T-helper 9 cell (primary cell): Measurements from ENCODE around the gene RAPSN.

Experiments used
- DNase-seq: peaks from one replicate; pipeline ENCODE4 v3.0.0-alpha.2; 2020

RAPSN gene

DNA sequence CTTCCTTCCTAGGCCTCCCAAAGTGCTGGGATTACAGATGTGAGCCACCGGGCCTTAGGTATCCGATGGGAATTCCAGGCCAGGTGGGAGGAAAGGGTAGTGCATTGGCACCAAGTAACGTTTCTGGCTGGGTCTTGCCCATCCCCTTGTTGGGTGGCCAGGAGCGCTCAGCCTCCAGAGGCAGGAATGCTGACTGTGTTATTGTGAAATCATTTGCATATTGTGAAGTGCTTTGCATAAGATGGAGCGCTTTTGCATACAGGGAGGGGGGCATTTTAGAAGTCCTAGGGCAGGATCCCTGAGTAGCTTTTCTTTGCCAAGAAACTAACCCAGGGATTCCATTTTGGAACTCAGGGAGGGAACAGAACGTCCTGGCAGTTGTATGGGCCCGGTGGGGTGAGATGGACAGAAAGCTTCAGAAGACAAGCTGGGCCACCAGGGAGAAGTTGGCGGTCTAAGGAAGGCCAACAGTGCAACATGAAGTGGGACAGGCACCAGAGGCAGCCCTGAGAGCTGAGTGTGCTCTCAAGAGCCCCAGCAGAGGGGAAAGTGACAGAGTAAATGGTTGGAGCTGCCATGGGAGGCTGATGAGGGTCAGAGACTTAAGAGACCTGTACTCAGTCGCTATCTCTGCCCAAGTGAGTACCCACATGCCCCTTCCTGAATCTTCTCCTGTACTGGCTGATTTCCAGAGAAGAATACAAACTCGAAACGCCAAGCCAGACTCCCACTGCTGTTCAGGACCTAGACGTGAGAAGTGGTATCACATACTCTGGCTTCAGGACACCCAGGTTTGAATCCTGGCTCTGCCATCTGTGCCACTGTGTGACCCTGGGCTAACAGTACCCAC, 41.8 kb downstream of the RAPSN start:
- no peak for DNase-seq

DNA sequence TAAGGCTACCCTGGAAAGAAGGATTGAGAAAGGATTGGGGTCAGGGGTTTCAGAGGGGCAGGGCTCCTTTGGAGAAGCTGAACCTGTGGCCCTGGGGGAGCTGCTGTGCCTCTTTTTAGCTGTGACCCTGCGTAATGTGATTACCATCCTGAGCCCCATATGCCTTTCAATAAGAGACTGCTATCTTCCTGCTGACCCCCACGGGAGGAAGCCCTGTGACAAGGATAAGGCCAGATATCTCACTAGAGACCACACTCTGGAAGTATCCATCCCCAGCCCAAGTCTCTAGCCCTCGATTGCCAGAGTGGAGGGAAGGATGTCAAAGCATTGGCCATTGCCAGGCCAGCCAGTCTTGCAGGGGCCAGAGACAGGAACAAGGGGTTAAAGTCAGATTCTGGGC, 45.4 kb downstream of the RAPSN start:
- no peak for DNase-seq

DNA sequence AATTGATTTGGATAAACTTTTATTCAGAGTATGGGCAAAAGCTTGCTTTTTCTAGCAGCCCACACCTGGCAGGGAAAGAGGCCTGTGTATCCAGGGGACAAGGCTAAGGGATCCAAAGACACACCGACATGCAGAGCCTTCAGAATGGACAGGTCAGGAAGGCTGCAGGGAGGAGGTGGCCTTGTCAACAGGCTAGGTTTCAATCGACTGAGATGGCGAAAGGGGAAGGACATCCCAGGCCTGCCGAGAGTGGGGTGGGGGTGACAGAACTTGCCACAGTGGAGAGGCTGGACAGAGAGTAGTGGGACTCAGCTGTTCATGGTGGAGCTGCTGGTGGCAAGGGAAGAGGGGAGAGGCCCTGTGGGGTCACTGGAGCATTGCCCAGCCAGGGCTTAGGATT, 45.8 kb downstream of the RAPSN start:
- no peak for DNase-seq

DNA sequence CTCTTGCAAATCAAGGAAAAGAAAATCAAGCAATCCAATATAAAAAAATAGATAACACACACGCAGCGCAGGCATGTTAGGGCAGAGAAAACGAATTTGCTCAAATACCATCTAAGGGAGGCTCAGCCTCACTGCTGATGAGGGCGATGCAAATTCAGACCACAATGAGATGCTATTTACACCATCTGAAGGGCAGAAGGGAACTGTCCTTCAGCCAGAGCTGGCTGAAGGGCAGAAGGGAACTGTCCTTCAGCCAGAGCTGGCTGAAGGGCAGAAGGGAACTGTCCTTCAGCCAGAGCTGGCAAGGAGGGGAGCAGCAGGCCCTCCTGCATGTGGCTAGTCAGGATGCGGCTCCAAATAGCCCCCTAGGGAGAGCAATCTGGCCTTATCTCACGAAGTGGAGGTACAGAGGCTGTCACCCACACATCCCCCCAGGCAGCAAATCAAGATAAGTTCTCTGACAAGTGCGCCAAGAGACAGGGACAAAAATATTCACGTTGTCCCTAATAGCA, 48.1 kb downstream of the RAPSN start:
- DNase-seq, result no peak

DNA sequence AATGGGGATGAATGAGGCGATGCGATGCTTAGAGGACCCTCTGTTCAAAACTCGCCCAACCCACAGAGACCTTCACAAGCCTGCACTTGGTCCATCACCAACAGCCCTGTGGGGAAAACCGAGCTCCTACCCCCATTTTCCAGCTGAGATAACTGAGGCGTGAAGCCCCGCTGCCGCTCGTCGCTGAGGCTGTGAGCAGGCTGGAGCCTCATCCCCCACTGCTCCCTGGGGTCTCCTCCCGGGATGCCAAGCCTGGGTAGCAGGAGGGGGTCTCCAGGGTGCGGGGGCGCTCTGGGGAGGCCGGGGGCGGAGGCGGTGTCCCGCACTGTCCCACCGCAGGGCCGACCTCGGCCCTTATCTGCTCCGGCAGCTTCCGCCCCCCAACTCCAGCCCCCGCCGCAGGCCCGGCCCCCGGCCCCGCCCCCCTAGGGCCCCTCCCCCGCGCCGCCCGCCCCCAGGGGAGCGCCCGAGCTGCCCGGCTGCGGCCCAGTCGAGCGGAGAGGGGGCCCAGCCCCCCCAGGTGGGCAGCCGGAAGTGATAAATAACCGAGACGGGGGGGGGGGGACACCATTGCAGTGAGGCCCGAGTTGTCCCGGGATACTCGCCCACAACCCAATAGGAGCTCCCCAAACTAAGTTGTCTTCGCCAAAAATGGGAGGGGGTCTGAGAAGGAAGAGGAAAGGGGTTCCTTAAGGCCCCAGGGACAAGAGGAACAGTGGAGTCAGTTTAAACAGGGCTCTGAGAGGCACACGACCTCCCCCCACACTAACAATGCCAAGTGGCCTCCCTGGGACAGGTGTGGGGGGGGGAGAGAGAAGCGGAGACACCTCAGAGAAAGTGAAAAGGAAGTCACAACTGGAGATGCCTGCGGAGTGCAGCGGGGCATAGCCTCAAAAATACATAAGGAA, 48.8 kb downstream of the RAPSN start:
- DNase-seq, result peak; percentile 37

DNA sequence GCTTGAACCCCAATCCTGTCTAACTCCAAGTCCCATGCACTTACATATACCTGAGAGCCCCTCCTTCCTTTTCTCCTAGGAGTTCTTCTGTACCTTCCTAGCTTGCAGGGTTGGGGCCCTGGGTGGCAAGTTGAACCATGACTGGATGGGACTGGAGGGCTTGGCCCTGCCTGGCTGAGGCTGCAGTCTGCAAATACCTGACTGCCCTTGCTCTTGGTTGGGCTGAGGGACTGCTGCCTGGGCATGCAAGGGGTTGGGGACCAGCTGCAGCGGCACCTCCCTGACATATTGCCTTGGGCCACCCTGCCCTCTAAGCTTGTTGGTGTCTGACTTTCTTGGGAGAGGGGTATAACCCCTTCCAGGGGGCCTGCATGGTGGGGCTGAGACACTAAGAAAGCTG, 50.4 kb downstream of the RAPSN start:
- no peak for DNase-seq

DNA sequence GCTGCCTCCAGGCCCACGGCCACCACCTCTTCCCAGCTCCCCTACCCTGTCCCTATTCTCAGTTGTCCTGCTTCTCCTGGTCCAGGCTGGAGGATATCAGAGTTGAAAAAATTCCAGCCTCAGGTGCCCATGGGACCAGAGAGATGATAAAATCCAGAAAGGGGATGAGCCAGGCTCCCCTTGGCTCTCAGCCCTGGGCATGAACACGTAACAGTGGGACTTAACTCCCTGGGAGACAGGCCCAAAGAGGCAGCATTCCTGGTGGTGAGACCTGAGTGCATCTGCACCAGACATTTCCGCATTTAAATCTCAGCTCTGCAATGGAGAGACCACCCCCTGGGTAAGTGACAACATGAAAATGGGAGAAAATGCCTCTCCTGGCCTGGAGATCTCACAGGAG, 50.9 kb downstream of the RAPSN start:
- DNase-seq, result no peak

DNA sequence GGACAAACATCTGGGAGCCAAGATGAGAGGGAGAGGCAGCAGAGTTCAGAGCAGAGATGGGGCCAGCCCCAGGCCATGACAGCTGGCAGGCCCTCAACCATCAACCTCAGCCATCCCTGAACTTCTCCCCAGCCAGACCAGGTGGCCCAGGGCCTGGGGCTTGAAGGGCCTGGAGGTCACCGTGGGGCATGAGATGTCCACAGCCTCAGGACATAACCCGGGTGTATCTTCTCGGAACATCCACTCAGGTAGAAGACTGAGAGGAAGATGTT, 53.0 kb downstream of the RAPSN start:
- DNase-seq, result no peak

DNA sequence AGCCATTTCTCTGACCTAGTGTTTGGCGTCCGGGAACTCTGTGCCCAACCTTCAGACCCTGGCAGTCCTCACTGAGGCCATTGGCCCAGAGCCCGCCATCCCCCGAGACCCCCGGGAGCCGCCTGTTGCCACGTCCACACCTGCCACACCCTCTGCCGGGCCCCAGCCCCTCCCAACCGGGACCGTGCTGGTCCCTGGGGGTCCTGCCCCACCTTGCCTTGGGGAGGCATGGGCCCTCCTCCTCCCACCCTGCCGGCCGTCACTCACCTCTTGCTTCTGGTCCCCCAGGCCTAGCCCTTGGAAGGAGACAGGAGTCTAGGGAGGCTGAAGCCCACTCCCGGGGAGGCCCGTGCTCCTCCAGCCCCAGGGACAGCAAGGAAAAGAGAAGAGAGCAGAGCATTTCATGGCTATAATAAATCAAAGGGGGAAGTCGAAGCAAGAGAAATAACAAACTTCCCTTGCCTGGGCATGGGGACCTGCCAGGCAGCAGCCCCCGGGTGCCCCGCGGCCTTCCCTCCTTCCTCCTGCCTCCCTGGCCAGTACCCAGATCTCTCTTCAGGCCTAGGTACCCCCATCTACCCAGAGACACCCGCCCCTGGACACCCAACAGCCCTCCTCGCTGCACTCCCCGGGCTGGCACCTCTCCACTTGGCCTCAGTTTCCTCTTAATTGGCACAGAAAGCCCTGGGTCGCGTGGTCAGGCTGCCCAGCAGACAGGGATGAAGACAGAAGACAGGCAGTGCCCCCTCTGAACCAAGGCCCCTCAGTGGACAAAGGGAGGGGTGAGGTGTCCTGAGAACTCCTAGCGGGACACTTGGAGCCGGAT, 53.5 kb downstream of the RAPSN start:
- no peak for DNase-seq

DNA sequence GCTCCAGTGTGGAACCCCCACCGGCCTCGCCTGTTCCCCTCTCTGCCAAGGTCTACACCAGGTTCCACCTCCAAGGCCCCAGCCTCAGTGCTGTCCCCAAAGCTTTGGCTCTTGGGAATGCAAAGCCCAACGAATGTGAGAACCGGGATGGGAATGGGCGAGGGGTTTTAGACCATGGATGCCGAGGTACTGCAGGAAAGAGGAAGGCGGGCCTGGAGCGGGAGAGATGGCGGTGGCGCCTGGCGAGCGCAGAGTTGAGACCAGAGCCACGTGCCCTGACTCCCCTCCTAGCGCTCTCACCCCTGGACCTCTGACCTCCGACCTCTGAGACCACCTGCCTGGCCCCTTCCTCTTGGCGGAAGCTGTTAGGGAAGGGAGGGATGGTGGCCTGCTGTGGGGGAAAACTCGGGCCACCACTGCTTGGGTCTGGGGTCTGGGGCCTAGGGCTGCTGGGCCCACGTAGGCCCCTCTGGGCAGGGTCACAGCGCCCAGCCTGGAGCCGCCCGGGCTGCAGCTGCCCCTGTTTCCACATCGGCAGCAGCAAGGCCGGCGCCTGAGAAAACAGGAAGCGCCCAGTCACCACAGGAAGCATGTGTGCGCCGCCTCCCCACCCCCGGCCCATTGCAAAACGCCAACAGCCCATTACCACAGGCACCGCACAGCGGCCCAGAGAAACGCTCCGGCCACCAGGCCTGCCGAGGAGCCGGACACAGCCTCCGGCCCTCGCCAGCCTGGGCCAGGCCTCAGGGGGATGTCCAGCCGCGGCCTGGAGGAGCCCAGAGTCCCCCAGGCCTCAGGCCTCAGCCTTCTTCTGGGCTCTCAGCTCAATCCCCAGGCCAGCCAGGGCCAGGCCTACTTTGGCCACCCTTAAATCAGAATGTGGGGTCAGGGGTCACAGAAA, 54.4 kb downstream of the RAPSN start:
- peak; percentile 31 for DNase-seq

DNA sequence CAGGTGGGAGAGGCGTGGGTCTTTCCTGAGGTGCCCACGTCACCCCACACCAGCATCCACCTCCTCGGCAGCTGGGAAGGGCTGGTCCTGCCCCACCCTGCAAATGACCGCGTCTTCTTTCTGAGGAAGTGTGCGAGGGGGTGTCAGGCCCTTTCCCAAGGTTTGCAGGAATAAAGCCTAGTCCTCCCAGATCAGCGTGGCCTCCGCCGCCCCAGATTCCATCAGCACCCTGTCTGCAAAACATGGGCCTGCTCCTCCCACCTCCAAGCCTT, 55.0 kb downstream of the RAPSN start:
- DNase-seq, result no peak

DNA sequence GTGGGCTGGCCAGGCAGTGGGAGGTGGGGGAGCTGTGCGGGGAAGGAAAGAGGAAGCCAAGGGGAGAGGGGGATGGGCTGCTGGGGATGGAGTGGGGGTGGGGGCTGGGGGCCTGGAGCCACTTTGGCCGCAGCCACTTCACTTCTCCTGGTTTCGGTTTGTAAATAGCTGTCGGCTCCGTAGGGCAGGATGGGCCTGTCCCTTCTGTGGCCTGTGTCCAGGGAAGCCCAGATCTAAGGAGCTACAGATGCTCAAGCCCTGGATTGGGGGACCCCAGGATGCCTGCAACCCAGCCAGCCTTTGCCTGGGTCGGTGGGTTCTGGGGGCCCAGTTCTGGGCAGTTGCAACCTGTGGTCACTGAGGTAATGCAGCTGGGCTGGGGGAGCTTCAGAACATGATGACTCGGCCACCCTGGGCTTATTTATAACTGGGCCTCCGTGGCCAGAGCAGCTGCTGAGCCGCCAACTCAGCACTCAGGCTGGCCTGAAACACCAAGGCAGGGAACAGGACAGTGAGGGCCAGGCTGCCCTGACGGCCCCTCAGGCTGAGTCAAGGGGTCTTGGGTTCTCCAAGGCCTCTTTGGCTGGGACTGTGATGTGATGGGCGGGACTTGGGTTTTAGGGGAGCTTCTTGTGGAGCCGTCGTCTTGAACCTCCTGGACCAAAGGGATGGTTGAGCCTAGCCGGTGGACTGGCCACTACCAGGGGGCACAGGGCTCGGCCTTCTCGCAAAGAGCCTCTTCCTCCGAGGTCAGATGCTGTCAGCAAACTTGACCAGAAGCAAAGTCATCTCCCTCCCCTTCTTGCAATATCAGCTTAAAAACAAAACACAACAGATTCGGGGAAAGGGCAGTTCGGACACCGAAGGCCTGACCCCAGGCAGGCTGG, 55.5 kb downstream of the RAPSN start:
- DNase-seq, result no peak

DNA sequence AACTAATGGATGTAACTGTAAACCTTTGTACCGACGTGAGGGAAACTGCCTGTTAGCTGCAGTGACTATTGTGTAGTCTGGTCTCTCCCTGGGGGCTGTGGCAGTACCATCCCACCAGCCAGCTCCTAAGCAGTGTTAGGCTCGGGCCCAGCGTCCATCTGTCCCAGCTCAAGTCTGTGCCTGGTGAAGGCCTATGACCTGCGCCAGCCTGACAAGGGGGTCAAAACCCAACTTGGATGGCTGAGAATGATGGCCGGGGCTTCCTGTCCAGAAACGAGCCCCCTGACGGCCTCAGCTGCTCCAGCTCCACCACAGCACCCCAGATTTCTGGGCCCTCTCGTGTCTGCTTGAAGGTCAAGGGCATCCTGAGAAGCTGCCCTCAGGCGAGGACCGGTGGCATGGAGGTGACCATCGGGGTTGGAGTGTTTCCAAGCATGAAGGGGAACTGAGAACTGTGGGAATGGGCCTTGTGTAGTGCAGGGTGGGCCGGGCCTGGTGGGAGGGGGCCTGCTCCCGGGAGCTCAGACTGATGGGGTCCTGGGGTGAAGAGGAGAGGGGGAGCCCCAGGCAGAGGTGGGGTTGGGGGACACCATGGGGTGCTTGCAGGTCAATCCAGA, 56.3 kb downstream of the RAPSN start:
- DNase-seq, result no peak

DNA sequence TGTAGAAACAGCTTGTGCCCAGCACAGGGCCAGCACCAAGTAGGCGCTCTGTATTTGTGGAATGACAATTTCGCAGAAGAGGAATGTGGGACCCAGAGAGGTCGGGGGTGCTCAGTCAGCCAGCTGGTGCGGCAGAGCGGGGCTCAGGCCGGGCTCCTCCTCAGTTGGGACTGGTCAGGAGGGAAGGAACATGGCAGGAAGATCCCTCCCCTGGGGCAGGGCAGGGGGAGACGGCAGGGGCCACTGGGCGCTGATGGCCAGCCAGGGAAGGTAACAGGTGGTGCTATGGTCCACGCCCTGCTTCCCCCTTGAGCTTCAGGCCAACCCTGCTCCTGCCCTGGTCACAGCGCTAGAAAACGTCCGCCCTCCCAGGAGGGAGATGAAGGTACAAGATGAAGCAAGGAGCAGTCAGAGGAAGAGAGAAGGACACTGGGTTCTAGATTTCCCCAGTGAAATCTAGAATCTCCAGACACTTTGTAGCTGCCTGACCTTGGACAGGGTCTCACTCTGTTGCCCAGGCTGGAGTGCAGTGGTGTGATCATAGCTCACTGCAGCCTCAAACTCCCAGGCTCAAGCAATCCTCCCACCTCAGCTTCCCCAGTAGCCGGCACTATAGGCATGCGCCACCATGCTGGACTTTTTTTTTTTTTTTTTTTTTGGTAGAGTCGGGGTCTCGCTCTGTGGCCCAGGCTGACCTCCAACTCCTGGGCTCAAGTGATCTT, 57.1 kb downstream of the RAPSN start:
- DNase-seq, result no peak

DNA sequence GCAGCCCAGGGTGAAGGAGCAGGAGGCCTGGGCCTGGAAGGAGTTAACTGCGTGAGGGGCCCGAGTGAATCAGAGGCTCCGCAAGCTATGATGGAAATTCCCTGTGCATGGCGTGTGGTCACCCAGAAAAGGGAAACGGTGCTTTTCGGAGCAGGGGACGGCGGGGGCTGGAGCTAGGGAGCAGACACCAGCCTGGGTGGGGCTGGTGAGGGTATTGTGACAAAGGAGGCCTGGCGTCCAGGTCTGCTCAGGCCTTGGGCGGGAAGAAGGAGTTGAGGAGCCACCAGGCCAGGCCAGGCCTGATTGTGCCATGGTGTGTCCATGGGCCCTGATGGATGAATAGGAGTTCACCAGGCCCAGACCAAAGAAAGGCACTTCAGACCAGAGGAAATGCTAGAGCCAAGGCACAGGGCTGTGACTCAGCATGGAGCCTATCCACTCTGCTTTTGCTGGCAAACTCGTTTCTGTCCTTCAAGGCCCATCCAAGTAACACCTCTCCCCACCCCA, 57.8 kb downstream of the RAPSN start:
- DNase-seq, result no peak

DNA sequence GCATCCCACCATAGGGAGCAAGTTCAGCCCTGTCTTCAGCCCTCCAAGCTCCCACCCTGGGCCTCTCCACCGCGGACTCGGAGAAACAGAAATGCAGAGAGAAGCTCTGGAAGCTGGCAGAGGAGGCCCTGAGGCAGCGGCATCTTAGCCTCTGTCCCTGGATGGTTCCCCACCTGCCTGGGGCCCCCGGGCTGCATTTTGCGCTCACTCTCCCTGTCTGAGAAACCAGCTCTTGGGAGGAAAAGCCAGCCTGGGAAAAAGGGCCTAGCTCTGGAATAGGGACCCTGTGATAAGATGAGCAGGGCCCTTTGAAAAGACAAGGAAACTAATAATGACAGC, 58.5 kb downstream of the RAPSN start:
- no peak for DNase-seq

DNA sequence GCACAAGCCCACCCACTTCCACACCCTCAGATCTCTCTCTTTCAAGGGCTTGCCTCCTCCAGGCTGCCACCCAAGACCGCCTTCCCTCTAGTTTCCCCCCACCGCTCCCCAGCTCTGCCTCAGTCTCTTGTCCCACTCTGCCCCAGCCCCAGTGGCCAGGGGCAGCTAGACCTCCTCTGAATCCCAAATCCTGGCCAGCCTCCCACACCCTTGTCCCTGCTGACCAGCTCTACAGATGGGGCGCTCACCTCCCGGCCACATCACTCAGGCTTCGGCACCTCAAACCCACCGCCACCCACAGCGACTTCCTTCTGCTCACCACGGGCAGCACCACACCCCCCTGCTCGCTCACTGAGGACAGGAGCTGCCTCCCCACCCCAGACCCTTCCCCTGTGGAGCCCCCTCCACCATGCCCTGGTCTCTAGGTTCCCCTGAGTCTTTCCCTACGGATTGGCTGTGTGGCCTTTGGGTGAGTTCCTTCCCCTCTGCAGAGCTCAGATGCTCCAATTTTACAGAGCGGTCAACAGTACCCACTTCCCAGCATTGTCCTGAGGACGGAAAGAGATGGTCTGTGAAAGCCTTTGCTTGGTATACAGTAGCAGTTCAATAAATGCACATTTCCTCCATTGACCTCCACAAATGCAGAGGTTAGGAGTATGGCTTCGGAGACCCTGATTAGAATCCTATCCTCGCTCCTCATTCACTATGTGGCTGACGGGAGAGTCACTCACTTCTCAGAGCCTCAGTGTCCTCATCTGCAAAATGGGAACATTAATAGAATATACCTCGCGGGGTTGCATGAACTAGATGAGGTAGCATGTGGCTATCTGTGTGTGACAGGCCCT, 59.1 kb downstream of the RAPSN start:
- DNase-seq, result no peak

DNA sequence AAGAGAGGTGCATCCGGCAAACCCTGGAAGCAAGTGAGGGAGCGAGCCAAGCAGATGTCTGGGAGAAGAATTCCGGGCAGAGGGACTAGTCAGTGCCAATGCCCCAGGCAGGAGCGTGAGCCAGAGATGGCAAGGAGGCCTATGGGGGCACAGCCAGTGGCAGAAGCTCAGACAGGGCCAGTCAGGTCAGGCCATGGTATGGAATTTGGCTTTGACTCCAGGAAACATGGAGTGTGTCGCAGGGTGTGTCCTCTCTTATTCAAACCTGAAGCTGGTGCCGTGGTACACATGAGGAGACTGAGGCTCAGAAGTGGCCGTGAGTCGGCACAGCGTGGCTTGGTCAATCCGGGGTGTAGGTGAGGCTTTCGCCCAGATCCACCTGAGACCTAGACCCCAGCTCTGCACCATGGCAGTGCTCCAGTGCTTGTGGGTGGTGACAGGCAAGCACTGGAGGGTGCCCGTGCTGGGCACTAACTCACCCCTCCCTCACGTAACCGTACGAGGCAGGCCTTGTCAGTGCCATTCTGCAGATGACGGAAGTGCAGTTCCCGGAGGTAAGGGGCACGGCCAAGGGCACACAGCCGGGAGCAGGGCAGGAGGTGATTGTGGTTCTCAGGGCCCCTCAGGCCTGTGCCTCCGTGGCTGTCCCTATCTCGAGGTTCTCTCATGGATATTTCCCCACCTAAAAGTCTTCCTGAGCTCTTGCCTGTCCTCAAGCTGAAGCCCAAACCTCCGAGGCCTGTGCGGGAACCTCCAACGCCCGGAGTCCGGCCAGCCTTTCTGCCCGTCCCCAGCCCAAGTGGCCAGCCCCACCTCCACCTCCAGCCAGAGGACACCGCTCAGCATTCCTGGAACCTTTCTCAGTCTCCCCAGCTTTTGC, 60.0 kb downstream of the RAPSN start:
- DNase-seq, result no peak
